Measurements from ENCODE around the gene SLC35F4. TPM values are rescaled to one million over a fixed set of nuclear protein-coding genes. Genes with fewer than 3 reads are reported as not detected.

The SLC35F4 gene
- total RNA-seq, 1 donor from 2014 or later: not detected

DNA sequence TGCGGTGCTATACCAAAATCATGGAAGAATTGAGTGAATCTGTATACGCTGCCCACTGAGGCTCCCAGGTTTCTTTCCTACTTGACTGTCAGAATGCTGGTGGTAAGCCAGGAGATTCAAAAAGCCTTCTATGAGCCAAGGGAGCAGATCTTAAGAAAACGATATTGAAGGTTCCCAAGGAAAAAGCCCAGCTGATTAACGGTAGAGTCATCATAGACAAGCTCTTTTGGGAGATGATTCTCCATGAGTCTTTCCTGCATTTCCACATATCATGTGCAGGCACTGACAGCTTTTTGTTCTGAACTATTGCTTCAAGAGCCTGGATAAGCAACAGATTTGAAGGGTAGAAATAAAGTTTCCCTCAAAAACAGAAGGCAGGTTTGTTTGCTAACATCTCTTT is 17.5 kb downstream of the SLC35F4 start:
- Histone ChIP-seq H3K4me3 (no peak overlapping the region), H3K27me3 (ENCODE audit: low read depth) (no peaks in the 10 kb centered on the region), H3K36me3 (no peaks in the 10 kb centered on the region), H3K4me1 (no peaks in the 10 kb centered on the region), H3K9me3 (no peaks in the 10 kb centered on the region), H3K27ac (no peak overlapping the region)
- no peak for ATAC-seq
- DNase-seq: no peak
- intact Hi-C loops (cut with DNase I): no loop called here
- TF ChIP-seq, protein P1, sequence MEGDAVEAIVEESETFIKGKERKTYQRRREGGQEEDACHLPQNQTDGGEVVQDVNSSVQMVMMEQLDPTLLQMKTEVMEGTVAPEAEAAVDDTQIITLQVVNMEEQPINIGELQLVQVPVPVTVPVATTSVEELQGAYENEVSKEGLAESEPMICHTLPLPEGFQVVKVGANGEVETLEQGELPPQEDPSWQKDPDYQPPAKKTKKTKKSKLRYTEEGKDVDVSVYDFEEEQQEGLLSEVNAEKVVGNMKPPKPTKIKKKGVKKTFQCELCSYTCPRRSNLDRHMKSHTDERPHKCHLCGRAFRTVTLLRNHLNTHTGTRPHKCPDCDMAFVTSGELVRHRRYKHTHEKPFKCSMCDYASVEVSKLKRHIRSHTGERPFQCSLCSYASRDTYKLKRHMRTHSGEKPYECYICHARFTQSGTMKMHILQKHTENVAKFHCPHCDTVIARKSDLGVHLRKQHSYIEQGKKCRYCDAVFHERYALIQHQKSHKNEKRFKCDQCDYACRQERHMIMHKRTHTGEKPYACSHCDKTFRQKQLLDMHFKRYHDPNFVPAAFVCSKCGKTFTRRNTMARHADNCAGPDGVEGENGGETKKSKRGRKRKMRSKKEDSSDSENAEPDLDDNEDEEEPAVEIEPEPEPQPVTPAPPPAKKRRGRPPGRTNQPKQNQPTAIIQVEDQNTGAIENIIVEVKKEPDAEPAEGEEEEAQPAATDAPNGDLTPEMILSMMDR (IDR thresholded peaks at IDR 0.05): no peak

DNA sequence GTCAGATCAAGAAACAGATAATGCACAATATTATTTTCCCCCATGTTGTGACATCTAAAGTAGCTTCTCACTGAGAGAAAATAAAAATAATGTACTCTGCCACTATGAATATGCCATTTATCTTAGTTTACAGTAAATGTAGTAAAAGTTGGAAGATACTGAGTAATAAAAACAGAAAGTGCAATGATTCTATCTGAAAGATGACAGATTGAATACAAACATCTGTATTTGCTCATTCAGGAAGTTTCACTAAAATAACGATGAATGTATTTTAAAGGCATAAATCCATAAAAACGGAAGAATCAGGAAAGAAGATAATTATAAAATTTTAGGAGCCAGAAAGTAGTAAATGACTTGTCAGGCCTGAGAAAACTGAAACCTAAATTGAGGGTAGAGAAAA is 18.2 kb downstream of the SLC35F4 start:
- Histone ChIP-seq H3K9me3 (no peaks in the 10 kb centered on the region), H3K4me3 (no peak overlapping the region), H3K4me1 (no peaks in the 10 kb centered on the region), H3K36me3 (no peaks in the 10 kb centered on the region), H3K27me3 (ENCODE audit: low read depth) (no peaks in the 10 kb centered on the region), H3K27ac (no peak overlapping the region)
- DNase-seq: no peak
- intact Hi-C loops (cut with DNase I): no loop called here
- ATAC-seq: no peak
- TF ChIP-seq, protein P1 (IDR thresholded peaks at IDR 0.05): no peak

DNA sequence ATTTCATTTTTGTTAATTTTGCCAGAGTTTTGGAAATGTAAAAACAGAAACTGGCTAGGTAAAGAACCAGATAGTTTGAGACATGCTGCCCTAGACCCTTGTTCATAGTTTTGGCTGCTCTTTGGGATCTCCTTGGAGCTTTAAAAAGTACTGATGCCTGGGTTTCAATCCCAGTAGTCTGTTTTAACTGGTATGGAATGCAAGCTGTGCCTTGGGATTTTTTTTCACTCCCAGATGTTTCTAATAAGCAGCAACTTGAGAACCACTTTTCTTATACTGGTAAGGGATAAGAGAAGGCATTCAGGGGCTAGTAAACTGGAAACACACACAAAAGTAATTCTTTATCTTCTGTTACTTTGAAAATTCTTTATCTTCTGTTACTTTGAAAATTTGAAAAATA is 18.8 kb downstream of the SLC35F4 start:
- Histone ChIP-seq H3K9me3 (no peaks in the 10 kb centered on the region), H3K4me1 (no peaks in the 10 kb centered on the region), H3K4me3 (no peak overlapping the region), H3K27ac (no peak overlapping the region), H3K27me3 (ENCODE audit: low read depth) (no peaks in the 10 kb centered on the region), H3K36me3 (no peaks in the 10 kb centered on the region)
- intact Hi-C loops (cut with DNase I): no loop called here
- TF ChIP-seq, protein P1 (IDR thresholded peaks at IDR 0.05): no peak
- ATAC-seq: no peak
- no peak for DNase-seq

DNA sequence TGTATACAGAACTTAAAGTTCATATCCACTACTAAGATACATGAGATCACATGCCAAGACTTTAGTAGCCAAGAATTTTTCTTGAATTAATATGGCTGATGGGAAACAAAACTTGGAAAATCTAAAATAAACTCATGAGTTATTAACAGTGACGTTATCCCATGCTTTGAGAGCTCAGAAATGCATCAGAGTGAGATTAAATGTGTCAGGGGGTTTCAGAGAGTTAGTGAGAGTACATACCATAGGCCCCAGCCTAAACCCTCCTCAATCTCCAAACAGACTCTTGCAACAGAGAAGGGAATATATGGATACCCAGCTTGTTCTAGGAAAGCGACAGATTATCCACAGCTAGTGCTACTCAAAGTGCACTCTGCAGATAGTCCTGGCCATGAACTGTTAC is 19.3 kb downstream of the SLC35F4 start:
- no peak overlapping the region for H3K27ac ChIP-seq
- DNase-seq: no peak
- no peaks in the 10 kb centered on the region for H3K9me3 ChIP-seq
- no peaks in the 10 kb centered on the region for H3K27me3 ChIP-seq (ENCODE audit: low read depth)
- ATAC-seq: no peak
- TF ChIP-seq, protein P1 (IDR thresholded peaks at IDR 0.05): no peak
- no peaks in the 10 kb centered on the region for H3K36me3 ChIP-seq
- H3K4me1 ChIP-seq: no peaks in the 10 kb centered on the region
- no peak overlapping the region for H3K4me3 ChIP-seq
- intact Hi-C loops (cut with DNase I): no loop called here

DNA sequence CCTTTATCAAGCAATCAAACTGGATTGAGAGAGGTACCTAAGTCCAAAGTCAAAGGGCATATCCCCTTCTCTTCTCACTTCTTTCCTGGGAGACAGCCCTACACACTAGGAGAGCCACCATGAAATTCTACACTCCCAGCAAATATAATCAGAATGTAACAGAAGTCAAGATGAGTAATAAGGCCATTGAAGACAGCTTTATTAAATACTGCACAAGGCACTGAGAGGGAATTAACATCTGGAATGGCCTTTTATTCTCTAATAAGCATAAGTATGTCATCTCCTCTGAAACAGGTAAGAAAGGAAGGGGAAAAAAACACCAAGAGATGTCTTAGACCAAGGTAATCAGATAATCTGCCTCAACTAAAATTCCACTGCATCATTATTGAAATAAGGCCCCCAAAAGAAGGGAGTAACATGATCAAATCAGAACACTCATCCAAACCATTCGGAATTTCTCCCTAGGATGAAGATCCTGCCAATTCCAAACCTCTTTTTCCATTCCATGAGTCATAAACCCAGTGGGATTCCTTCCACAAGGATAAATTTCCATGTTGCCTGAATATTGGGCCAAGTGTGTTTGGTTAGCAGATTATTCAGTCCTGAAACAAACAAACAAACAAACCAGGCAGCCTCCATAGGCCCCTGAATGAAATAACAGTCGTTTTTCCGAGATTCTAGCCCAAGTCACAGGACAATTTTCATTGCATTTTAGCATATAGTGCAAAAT is 19.9 kb downstream of the SLC35F4 start:
- ATAC-seq (no peak), DNase-seq (no peak)
- no peak overlapping the region for H3K27ac ChIP-seq
- no peaks in the 10 kb centered on the region for H3K9me3 ChIP-seq
- H3K36me3 ChIP-seq: no peaks in the 10 kb centered on the region
- H3K4me1 ChIP-seq: no peaks in the 10 kb centered on the region
- no peaks in the 10 kb centered on the region for H3K27me3 ChIP-seq (ENCODE audit: low read depth)
- no peak overlapping the region for H3K4me3 ChIP-seq
- intact Hi-C loops (cut with DNase I): no loop called here
- TF ChIP-seq, protein P1 (IDR thresholded peaks at IDR 0.05): no peak

All from lower lobe of right lung (tissue), 2 donors.